ENCODE results near the gene IGSF23.

DNA sequence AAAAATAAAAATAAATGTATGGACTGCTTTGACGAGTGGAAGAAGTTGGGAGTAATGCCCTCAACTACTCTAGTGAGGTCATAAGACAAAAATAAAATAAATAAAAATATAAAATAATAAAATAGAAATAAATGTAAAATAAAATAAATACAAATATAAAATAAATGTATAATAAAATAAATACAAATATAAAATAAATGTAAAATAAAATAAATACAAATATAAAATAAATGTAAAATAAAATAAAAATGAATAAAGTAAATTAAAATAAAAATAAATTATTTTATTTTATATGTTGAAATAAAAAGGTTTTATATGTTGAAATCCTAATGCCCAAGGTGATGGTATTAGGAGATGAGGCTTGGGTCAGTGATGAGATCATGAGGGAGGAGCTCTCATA is 20.1 kb upstream of the IGSF23 start:
- no peak for TF ChIP-seq EZH2 (IDR thresholded peaks at IDR 0.05; ENCODE audit: borderline replicate concordance, insufficient read depth, low read depth, low read length, poor library complexity, severe bottlenecking)
- TF ChIP-seq, protein P1, sequence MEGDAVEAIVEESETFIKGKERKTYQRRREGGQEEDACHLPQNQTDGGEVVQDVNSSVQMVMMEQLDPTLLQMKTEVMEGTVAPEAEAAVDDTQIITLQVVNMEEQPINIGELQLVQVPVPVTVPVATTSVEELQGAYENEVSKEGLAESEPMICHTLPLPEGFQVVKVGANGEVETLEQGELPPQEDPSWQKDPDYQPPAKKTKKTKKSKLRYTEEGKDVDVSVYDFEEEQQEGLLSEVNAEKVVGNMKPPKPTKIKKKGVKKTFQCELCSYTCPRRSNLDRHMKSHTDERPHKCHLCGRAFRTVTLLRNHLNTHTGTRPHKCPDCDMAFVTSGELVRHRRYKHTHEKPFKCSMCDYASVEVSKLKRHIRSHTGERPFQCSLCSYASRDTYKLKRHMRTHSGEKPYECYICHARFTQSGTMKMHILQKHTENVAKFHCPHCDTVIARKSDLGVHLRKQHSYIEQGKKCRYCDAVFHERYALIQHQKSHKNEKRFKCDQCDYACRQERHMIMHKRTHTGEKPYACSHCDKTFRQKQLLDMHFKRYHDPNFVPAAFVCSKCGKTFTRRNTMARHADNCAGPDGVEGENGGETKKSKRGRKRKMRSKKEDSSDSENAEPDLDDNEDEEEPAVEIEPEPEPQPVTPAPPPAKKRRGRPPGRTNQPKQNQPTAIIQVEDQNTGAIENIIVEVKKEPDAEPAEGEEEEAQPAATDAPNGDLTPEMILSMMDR (IDR thresholded peaks at IDR 0.05) = no peak

Data from B cell (primary cell).